ENCODE data around the gene ST8SIA4. TPM values are rescaled to one million over a fixed set of nuclear protein-coding genes. Genes with fewer than 3 reads are reported as not detected.

The ST8SIA4 gene
- total and polyA plus RNA-seq, 7 donors, result 0.27 to 2.5 (median 0.77) TPM

DNA sequence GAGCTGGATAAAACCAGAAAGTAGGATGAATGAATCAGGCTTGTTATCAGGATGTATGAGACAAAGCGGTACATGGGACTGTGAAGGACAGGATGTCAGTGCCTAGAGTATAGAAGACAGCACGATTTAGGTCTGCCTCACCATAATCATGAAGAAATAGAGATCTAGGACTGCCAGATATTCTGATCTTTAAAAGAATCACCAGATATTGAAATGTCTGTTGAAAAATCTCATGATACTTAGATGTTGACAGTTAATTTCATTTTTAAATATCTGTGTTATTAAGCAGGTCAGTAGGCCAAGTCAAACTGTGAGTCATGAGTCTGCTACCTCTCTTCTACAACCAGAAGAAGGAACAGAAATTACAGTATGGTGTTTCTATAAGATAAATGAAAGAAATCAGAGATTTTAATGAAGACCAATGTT is 65.0 kb downstream of the ST8SIA4 start:
- 74 to 92% (median 88%) methylated on average over 2 of the region's 2 CpGs for WGBS, 3 donors
- H3K36me3 ChIP-seq (ENCODE audit: insufficient read depth in 1 of 2, low read depth in 1 of 2), result no peaks in the 10 kb centered on the region
- no peaks in the 10 kb centered on the region for H3K27me3 ChIP-seq (ENCODE audit: insufficient read depth in 3 of 3, low read length in 2 of 3)
- intact Hi-C loops (cut with DNase I), result no loop called here
- no peaks in the 10 kb centered on the region for H3K4me1 ChIP-seq
- DNase-seq (no peak), ATAC-seq (no peak)
- TF ChIP-seq, protein P1, sequence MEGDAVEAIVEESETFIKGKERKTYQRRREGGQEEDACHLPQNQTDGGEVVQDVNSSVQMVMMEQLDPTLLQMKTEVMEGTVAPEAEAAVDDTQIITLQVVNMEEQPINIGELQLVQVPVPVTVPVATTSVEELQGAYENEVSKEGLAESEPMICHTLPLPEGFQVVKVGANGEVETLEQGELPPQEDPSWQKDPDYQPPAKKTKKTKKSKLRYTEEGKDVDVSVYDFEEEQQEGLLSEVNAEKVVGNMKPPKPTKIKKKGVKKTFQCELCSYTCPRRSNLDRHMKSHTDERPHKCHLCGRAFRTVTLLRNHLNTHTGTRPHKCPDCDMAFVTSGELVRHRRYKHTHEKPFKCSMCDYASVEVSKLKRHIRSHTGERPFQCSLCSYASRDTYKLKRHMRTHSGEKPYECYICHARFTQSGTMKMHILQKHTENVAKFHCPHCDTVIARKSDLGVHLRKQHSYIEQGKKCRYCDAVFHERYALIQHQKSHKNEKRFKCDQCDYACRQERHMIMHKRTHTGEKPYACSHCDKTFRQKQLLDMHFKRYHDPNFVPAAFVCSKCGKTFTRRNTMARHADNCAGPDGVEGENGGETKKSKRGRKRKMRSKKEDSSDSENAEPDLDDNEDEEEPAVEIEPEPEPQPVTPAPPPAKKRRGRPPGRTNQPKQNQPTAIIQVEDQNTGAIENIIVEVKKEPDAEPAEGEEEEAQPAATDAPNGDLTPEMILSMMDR (IDR thresholded peaks at IDR 0.05), result no peak
- no peak overlapping the region for H3K27ac ChIP-seq
- H3K9me3 ChIP-seq, result no peaks in the 10 kb centered on the region
- no peak overlapping the region for H3K4me3 ChIP-seq

DNA sequence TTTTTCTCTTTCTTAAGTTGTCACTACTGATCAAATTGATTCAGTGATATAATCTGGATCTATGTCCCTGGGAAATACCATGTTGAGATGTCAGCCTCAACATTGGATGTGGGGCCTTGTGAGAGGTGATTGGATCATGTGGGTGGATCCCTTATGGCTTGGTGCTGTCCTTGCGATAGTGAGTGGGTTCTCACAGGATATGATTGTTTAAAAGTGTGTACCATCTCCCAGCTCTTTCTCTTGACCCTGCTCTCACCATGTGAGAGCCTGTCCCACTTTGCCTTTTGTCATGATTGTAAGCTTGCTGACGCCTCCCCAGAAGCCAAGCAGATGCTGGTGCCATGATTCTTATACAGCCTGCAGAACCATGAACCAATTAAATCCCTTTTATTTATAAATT is 68.6 kb downstream of the ST8SIA4 start:
- Histone ChIP-seq H3K36me3 (ENCODE audit: insufficient read depth in 1 of 2, low read depth in 1 of 2) (no peaks in the 10 kb centered on the region), H3K27ac (no peak overlapping the region), H3K4me1 (no peaks in the 10 kb centered on the region), H3K4me3 (no peak overlapping the region), H3K9me3 (no peaks in the 10 kb centered on the region), H3K27me3 (ENCODE audit: insufficient read depth in 3 of 3, low read length in 2 of 3) (no peaks in the 10 kb centered on the region)
- DNase-seq (no peak), ATAC-seq (no peak)
- WGBS, 3 donors, result 97 to 98% (median 98%) methylated on average over 2 of the region's 2 CpGs
- TF ChIP-seq, protein P1 (IDR thresholded peaks at IDR 0.05), result no peak
- intact Hi-C loops (cut with DNase I), result no loop called here

DNA sequence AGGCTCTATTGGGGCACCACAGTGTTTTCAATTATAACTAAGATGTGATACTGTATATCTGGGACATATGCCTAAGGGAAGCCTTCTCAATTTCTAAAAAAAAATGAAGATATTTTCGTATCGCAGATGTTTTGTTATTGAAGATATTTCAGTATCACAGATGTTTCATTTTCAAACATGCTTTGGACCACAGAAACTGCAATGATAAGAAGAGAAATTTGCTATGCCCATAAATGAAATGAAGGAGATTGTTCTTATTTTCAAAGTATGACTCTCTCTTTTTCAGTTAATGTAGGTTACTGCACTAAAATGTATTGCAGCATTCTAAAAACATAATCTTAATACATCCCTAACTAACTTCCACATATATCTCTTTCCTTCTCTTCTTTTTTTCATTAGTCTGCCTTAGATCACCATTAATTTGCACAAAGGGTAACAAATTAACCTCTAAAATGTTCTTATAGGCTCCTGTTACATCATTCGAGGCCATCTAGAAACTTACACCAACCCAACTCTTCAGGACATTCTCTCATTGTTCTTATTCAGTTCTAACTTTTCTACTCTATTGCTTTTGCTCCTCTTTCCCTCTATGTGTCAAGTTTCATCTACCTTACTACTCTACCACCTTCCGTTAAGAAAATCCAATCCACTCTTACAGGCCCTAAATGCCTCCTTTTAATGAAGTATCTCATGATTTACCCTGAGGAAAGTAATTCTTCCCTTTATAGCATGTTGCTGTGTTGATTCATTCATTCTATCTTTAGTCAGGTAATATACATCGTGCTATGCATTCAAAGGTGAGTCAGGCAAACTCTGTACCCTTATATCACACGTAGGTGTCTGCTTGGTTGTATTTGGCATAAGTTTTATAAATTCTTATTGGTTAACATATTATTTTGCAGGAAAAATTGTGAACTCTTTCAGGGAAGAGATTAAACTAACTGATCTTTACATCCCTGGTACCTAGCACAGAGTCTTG is 70.5 kb downstream of the ST8SIA4 start:
- H3K4me1 ChIP-seq, result no peaks in the 10 kb centered on the region
- ATAC-seq (no peak), DNase-seq (no peak)
- no peaks in the 10 kb centered on the region for H3K27me3 ChIP-seq (ENCODE audit: insufficient read depth in 3 of 3, low read length in 2 of 3)
- intact Hi-C loops (cut with DNase I), result no loop called here
- H3K4me3 ChIP-seq, result no peak overlapping the region
- 85 to 92% (median 91%) methylated on average over 6 of the region's 6 CpGs for WGBS, 3 donors
- no peaks in the 10 kb centered on the region for H3K36me3 ChIP-seq (ENCODE audit: insufficient read depth in 1 of 2, low read depth in 1 of 2)
- TF ChIP-seq, protein P1 (IDR thresholded peaks at IDR 0.05), result no peak
- no peaks in the 10 kb centered on the region for H3K9me3 ChIP-seq
- no peak overlapping the region for H3K27ac ChIP-seq

DNA sequence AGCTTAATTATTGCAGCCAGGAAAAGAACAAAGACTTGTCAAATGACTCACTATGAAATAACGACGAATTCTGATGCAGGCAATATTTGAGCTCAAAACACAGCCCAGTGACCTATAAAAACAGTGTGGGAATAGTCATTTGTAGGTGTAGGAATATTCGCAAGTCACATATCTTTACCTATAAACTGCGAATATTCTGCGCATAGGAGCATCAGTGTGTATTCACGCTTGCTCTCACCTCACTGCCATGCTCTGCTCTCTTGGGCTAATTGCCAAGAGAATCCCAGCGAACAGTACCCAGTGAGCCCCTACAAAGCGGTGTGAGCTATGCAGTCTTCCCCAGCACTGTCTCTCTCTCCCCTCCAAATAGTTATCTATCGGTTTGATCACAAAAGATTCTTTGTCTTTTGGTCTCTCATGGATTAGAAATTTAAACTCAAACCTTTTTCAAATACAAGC is 74.2 kb downstream of the ST8SIA4 start:
- H3K9me3 ChIP-seq, result no peaks in the 10 kb centered on the region
- 85 to 90% (median 89%) methylated on average over 9 of the region's 9 CpGs for WGBS, 3 donors
- no peak overlapping the region for H3K27ac ChIP-seq
- no peaks in the 10 kb centered on the region for H3K36me3 ChIP-seq (ENCODE audit: insufficient read depth in 1 of 2, low read depth in 1 of 2)
- DNase-seq, result no peak
- intact Hi-C loops (cut with DNase I), result loop anchor here in 1 of 2 donors (2.0 kb wide), 1 partner anchor 44 kb away; no protein-coding TSS in a partner anchor
- H3K4me1 ChIP-seq, result no peaks in the 10 kb centered on the region
- no peak overlapping the region for H3K4me3 ChIP-seq
- no peaks in the 10 kb centered on the region for H3K27me3 ChIP-seq (ENCODE audit: insufficient read depth in 3 of 3, low read length in 2 of 3)
- TF ChIP-seq, protein P1 (IDR thresholded peaks at IDR 0.05), result no peak
- ATAC-seq, result no peak

Data from psoas muscle (tissue), 8 donors.